ENCODE data around the gene FKBP4.
A peak's percentile ranks its signal among the peaks of the same experiment; 100 is the strongest.

FKBP4 gene

DNA sequence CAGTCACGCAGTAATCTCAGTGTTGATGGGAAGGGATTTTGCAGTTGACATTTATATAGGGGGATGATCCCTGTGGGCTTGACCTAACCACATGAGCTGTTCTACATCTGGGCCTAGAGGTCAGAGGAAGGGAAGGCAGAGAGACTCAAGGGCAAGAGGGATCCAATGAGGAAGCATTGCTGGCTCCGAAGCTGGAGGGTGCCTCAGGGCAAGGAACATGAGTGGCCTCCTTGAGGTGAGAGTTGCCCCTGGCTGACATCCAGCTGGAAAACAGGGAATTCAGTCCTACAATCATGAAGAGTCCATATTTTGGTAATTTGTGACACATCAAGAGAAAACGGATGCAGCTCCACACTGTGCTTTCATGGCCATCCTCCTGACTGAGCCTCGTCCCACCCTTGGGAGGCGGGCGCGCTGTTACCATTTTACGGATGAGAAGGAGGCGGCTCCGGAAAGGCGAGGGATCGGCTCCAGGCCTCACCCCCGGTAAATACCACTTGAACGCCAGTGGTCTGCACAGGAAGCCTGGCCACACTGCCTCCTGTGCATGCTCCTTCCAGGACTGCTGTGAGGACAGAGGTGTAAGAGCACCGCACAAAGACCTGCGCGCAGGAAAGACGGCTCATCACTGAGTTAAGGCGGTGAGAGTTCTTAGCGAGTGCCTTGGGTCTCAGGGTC, 18.5 kb upstream of the FKBP4 start:
- no peak overlapping the region for H3K4me3 ChIP-seq (ENCODE audit: insufficient read depth in 1 of 2, low read depth in 1 of 2, low read length in 2 of 2)
- WGBS: 91% methylated on average over 20 of the region's 20 CpGs

DNA sequence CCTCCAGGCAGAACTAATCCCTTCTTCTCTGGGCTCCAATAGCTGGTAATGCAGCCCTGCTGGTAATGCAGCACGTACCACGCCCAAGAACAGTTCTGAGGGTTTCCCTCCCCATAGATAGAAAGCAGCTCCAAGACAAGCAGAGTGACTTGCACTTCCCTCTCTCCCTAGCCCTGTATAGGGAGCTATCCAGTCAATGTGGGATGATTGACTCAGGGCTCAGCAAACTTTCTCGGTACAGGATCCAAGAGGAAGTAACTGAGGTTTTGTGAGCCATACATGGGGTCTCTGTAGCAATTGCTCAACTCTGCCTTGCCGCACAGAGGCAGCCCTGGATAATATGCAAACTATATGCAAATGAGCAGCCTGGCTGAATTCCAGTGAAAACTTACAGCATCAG, 15.5 kb upstream of the FKBP4 start:
- Histone ChIP-seq H4K8ac (ENCODE audit: low read length) (no peak overlapping the region), H3K14ac (ENCODE audit: low read length in 2 of 2) (no peak overlapping the region), H4K91ac (ENCODE audit: low read length) (no peak overlapping the region), H2BK120ac (ENCODE audit: low read depth, low read length) (no peak overlapping the region), H3K27ac (ENCODE audit: low read length, poor library complexity, severe bottlenecking) (no peak overlapping the region), H2AK5ac (ENCODE audit: low read length, severe bottlenecking) (no peak overlapping the region), H3K18ac (ENCODE audit: low read depth in 1 of 2, low read length in 2 of 2) (no peak overlapping the region), H3K79me1 (replicated peaks; ENCODE audit: low read length, poor library complexity, severe bottlenecking) (no peaks in the 10 kb centered on the region), H3K9ac (ENCODE audit: low read length) (no peak overlapping the region), H3K23ac (ENCODE audit: low read length in 2 of 2) (no peak overlapping the region), H2BK15ac (ENCODE audit: low read depth, poor library complexity, severe bottlenecking) (no peak overlapping the region), H2BK12ac (ENCODE audit: low read length in 2 of 2) (no peak overlapping the region), H3K4me1 (ENCODE audit: control insufficient read depth, insufficient read depth, low read depth, low read length) (peaks cover 3% of the 10 kb centered on the region), H3K4me3 (ENCODE audit: insufficient read depth in 1 of 2, low read depth in 1 of 2, low read length in 2 of 2) (no peak overlapping the region), H3K27me3 (ENCODE audit: control insufficient read depth in 1 of 2, insufficient read depth in 1 of 2, low read length in 2 of 2) (peaks cover 32 to 67% of the 10 kb centered on the region in 2 experiments), H3K9me3 (ENCODE audit: control insufficient read depth, low read length) (no peaks in the 10 kb centered on the region), H3K4me2 (ENCODE audit: low read length, poor library complexity, severe bottlenecking) (no peak overlapping the region), H2BK5ac (ENCODE audit: low read depth, low read length, poor library complexity, severe bottlenecking) (no peak overlapping the region), H3K36me3 (ENCODE audit: control insufficient read depth in 1 of 2, insufficient read depth in 2 of 2, low read depth in 1 of 2, low read length in 2 of 2) (no peaks in the 10 kb centered on the region), H3K4ac (ENCODE audit: low read depth in 1 of 2, low read length in 2 of 2) (no peak overlapping the region), H2AFZ (ENCODE audit: low read depth, low read length) (no peak overlapping the region)
- no peak for DNase-seq
- 76% methylated on average over 4 of the region's 4 CpGs for WGBS

More for the DNA sequence above, 18.5 kb upstream of the FKBP4 start:
- Histone ChIP-seq H2BK15ac (ENCODE audit: low read depth, poor library complexity, severe bottlenecking) (no peak overlapping the region), H3K27me3 (ENCODE audit: control insufficient read depth in 1 of 2, insufficient read depth in 1 of 2, low read length in 2 of 2) (peaks cover 43 to 66% of the 10 kb centered on the region in 2 experiments), H3K9me3 (ENCODE audit: control insufficient read depth, low read length) (no peaks in the 10 kb centered on the region), H3K4me1 (ENCODE audit: control insufficient read depth, insufficient read depth, low read depth, low read length) (no peaks in the 10 kb centered on the region), H2AFZ (ENCODE audit: low read depth, low read length) (no peak overlapping the region), H2BK5ac (ENCODE audit: low read depth, low read length, poor library complexity, severe bottlenecking) (no peak overlapping the region), H3K23ac (ENCODE audit: low read length in 2 of 2) (no peak overlapping the region), H3K4ac (ENCODE audit: low read depth in 1 of 2, low read length in 2 of 2) (no peak overlapping the region), H3K14ac (ENCODE audit: low read length in 2 of 2) (no peak overlapping the region), H3K27ac (ENCODE audit: low read length, poor library complexity, severe bottlenecking) (no peak overlapping the region), H2AK5ac (ENCODE audit: low read length, severe bottlenecking) (no peak overlapping the region), H3K79me1 (replicated peaks; ENCODE audit: low read length, poor library complexity, severe bottlenecking) (no peaks in the 10 kb centered on the region), H2BK120ac (ENCODE audit: low read depth, low read length) (no peak overlapping the region), H2BK12ac (ENCODE audit: low read length in 2 of 2) (no peak overlapping the region), H3K18ac (ENCODE audit: low read depth in 1 of 2, low read length in 2 of 2) (no peak overlapping the region), H3K4me2 (ENCODE audit: low read length, poor library complexity, severe bottlenecking) (no peak overlapping the region), H4K91ac (ENCODE audit: low read length) (no peak overlapping the region), H3K9ac (ENCODE audit: low read length) (no peak overlapping the region), H3K36me3 (ENCODE audit: control insufficient read depth in 1 of 2, insufficient read depth in 2 of 2, low read depth in 1 of 2, low read length in 2 of 2) (no peaks in the 10 kb centered on the region), H4K8ac (ENCODE audit: low read length) (no peak overlapping the region)
- no peak for DNase-seq

DNA sequence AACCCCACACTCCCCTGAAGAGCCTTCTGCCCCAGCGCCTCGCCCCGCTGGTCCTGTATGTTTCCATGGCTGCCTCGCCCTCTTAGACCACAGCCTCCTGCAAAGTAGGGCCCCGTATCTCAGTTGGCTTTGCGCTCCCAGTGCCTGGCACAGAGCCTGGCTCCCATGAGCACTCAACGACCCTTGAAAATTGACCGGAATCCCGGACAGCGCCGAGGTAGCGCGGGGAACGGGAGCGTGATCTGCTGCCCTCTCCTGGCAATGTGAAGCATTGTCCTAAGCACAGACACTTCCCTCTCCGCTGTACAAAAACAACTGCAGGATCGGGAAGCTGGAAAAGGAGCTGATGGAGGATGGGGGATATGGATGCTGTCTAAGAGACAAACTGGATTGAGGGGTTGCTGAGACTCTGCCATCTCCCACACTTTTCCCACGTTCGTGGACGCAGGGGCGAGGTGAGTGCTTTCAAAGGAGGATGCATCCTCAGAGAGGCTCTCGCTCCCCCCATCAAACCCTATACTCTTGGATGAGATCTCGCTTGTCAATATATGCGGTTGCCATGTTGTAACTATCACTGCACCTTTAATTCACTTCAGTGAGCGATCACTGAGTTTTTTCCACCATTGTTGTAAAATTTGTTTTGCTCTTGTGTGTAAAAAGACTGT, 10.7 kb upstream of the FKBP4 start:
- Histone ChIP-seq H2BK15ac (ENCODE audit: low read depth, poor library complexity, severe bottlenecking) (no peak overlapping the region), H2BK5ac (ENCODE audit: low read depth, low read length, poor library complexity, severe bottlenecking) (no peak overlapping the region), H4K91ac (ENCODE audit: low read length) (no peak overlapping the region), H3K18ac (ENCODE audit: low read depth in 1 of 2, low read length in 2 of 2) (no peak overlapping the region), H2AK5ac (ENCODE audit: low read length, severe bottlenecking) (no peak overlapping the region), H3K27me3 (ENCODE audit: control insufficient read depth in 1 of 2, insufficient read depth in 1 of 2, low read length in 2 of 2) (peaks cover 43 to 44% of the 10 kb centered on the region in 2 experiments), H3K9me3 (ENCODE audit: control insufficient read depth, low read length) (no peaks in the 10 kb centered on the region), H2BK120ac (ENCODE audit: low read depth, low read length) (no peak overlapping the region), H3K79me1 (replicated peaks; ENCODE audit: low read length, poor library complexity, severe bottlenecking) (no peaks in the 10 kb centered on the region), H3K4me2 (ENCODE audit: low read length, poor library complexity, severe bottlenecking) (peak overlapping the region; percentile 7), H2BK12ac (ENCODE audit: low read length in 2 of 2) (no peak overlapping the region), H3K23ac (ENCODE audit: low read length in 2 of 2) (no peak overlapping the region), H3K36me3 (ENCODE audit: control insufficient read depth in 1 of 2, insufficient read depth in 2 of 2, low read depth in 1 of 2, low read length in 2 of 2) (no peaks in the 10 kb centered on the region), H3K9ac (ENCODE audit: low read length) (peak overlapping the region; percentile 15), H3K4me1 (ENCODE audit: control insufficient read depth, insufficient read depth, low read depth, low read length) (peaks cover 3% of the 10 kb centered on the region), H3K4ac (ENCODE audit: low read depth in 1 of 2, low read length in 2 of 2) (no peak overlapping the region), H4K8ac (ENCODE audit: low read length) (no peak overlapping the region), H3K14ac (ENCODE audit: low read length in 2 of 2) (no peak overlapping the region), H3K27ac (ENCODE audit: low read length, poor library complexity, severe bottlenecking) (no peak overlapping the region), H3K4me3 (ENCODE audit: insufficient read depth in 1 of 2, low read depth in 1 of 2, low read length in 2 of 2) (peak overlapping the region in 1 of 2 experiments; percentile 71), H2AFZ (ENCODE audit: low read depth, low read length) (no peak overlapping the region)
- DNase-seq: peak; percentile 53
- 17% methylated on average over 23 of the region's 25 CpGs for WGBS

DNA sequence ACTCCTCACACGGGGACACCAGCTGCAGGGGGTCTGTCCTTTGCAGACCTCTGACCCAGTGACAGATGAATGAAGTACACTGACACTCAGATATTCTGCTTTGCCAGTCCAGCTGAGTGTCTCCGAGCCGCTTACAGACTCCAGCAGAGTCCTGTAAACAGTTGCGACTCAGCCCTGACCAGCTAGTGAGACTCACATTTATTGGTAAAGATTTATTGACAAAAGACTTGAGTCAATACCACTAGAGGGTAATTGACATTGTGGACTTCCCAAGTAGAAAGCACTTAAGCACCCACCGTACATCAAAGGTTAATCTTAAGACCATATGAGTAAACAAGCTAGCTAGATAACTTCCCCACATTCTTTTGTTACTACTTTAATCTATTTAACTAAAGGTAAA, 9.8 kb upstream of the FKBP4 start:
- H2BK120ac ChIP-seq (ENCODE audit: low read depth, low read length): no peak overlapping the region
- H3K79me1 ChIP-seq (replicated peaks; ENCODE audit: low read length, poor library complexity, severe bottlenecking): no peaks in the 10 kb centered on the region
- 18% methylated on average over 5 of the region's 5 CpGs for WGBS
- no peak overlapping the region for H3K18ac ChIP-seq (ENCODE audit: low read depth in 1 of 2, low read length in 2 of 2)
- H3K27ac ChIP-seq (ENCODE audit: low read length, poor library complexity, severe bottlenecking): no peak overlapping the region
- no peak overlapping the region for H2AK5ac ChIP-seq (ENCODE audit: low read length, severe bottlenecking)
- H2AFZ ChIP-seq (ENCODE audit: low read depth, low read length): no peak overlapping the region
- H3K4ac ChIP-seq (ENCODE audit: low read depth in 1 of 2, low read length in 2 of 2): no peak overlapping the region
- no peak overlapping the region for H4K91ac ChIP-seq (ENCODE audit: low read length)
- no peaks in the 10 kb centered on the region for H3K9me3 ChIP-seq (ENCODE audit: control insufficient read depth, low read length)
- no peaks in the 10 kb centered on the region for H3K36me3 ChIP-seq (ENCODE audit: control insufficient read depth in 1 of 2, insufficient read depth in 2 of 2, low read depth in 1 of 2, low read length in 2 of 2)
- H3K23ac ChIP-seq (ENCODE audit: low read length in 2 of 2): no peak overlapping the region
- no peak overlapping the region for H2BK5ac ChIP-seq (ENCODE audit: low read depth, low read length, poor library complexity, severe bottlenecking)
- H3K14ac ChIP-seq (ENCODE audit: low read length in 2 of 2): no peak overlapping the region
- DNase-seq: peak; percentile 5
- peaks cover 39 to 40% of the 10 kb centered on the region in 2 experiments for H3K27me3 ChIP-seq (ENCODE audit: control insufficient read depth in 1 of 2, insufficient read depth in 1 of 2, low read length in 2 of 2)
- H3K4me2 ChIP-seq (ENCODE audit: low read length, poor library complexity, severe bottlenecking): no peak overlapping the region
- no peak overlapping the region for H4K8ac ChIP-seq (ENCODE audit: low read length)
- H3K4me1 ChIP-seq (ENCODE audit: control insufficient read depth, insufficient read depth, low read depth, low read length): peaks cover 3% of the 10 kb centered on the region
- no peak overlapping the region for H2BK12ac ChIP-seq (ENCODE audit: low read length in 2 of 2)
- H3K9ac ChIP-seq (ENCODE audit: low read length): no peak overlapping the region
- H3K4me3 ChIP-seq (ENCODE audit: insufficient read depth in 1 of 2, low read depth in 1 of 2, low read length in 2 of 2): no peak overlapping the region
- H2BK15ac ChIP-seq (ENCODE audit: low read depth, poor library complexity, severe bottlenecking): no peak overlapping the region

Data from mesenchymal stem cell (in vitro differentiated cells and primary cell).